Naive thymus-derived CD8-positive, alpha-beta T cell (primary cell): ENCODE measurements around the gene HOXD11. TPM values are rescaled to one million over a fixed set of nuclear protein-coding genes. Genes with fewer than 3 reads are reported as not detected.

ENCODE experiments used
- ATAC-seq, 2 donors: fragments of 150-1000 bp; cut with Tn5 transposase in 1 of 2; sonication (Bioruptor Pico), chemical (Tn5 transposase) in 1 of 2; 1 replicate in 1 of 2; 2 replicates in 1 of 2; pipeline ENCODE4 v1.10.0; 2021; ENCODE audit warnings: mild to moderate bottlenecking in 2 of 2, moderate library complexity in 2 of 2
- POLR2A ChIA-PET: fragments of 350-600 bp; sonication (Branson Sonifier 250); formaldehyde crosslinking; loops from one replicate; lab custom pipeline; 2021; ENCODE audit warnings: antibody characterized with exemption; lab: Charles Lee
- DNase-seq, 10 donors: peaks; one replicate each; pipeline versions ENCODE4 v3.0.0 to v3.0.0-alpha.2; 2020 to 2022
- H3K27ac Mint-ChIP-seq, 10 donors: one replicate each; pipeline ENCODE4 v1.8.0; 2020 to 2022; ENCODE audit warnings: mild to moderate bottlenecking in 10 of 10, mixed read lengths in 10 of 10, moderate library complexity in 4 of 10, inconsistent platforms in 1 of 10
- H3K27me3 Mint-ChIP-seq, 5 donors: one replicate each; pipeline ENCODE4 v1.8.0; 2021 to 2022; ENCODE audit warnings: mixed read lengths in 5 of 5
- H3K36me3 Mint-ChIP-seq, 3 donors: one replicate each; pipeline ENCODE4 v1.8.0; 2020 to 2022; ENCODE audit warnings: mixed read lengths in 3 of 3, mild to moderate bottlenecking in 2 of 3, inconsistent platforms in 1 of 3
- H3K4me1 Mint-ChIP-seq, 4 donors: one replicate each; pipeline ENCODE4 v1.8.0; 2021 to 2022; ENCODE audit warnings: mixed read lengths in 4 of 4
- H3K4me3 Mint-ChIP-seq, 10 donors: one replicate each; pipeline ENCODE4 v1.8.0; 2020 to 2022; ENCODE audit warnings: mild to moderate bottlenecking in 10 of 10, mixed read lengths in 10 of 10, moderate library complexity in 6 of 10, inconsistent platforms in 1 of 10
- H3K9me3 Mint-ChIP-seq, 9 donors: one replicate each; pipeline ENCODE4 v1.8.0; 2020 to 2022; ENCODE audit warnings: mixed read lengths in 9 of 9, mild to moderate bottlenecking in 3 of 9, inconsistent platforms in 1 of 9, moderate library complexity in 1 of 9
- polyA plus RNA-seq, 3 donors: library from polyadenylated mRNA; unstranded; fragments of 300-500 nt; fragmentation: Illumina TruSeq; gene quantifications; one replicate each; pipeline ENCODE4 v1.2.3, GENCODE V29; 2021
- total RNA-seq, 8 experiments: library from RNA in 2 of 8; stranded (reverse) in 2 of 8; gene quantifications; one replicate each; pipeline ENCODE4 v1.2.3 and lab custom pipeline; 2021 to 2026

The HOXD11 gene
- total and polyA plus RNA-seq, 5 experiments from 2014 or later: not detected

DNA sequence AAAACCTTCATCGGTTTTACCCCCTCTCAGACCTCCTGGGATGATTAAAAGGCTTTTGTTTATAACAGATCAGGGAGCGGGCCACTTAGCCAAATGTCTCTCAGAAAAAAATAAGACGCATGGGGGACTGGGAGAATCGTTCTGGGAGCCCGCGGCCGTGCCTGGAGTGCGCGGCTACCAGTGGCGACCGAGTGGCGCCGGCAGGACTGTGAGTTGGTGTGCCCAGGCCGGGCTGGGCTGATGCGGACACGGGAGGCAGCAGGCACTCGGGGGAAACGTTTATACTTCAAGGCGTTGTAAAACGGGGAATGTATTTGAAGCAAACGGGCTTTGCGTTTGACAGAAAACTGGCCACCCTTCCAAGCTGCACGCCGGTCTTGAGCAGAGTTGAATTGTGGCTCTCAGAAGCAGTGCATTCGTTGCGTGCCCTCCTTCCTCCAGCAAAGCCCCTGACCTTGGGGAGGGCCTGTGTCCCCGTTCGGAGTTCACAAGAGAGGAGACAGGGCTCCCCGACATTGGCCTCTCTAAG lies 4.8 kb downstream of the HOXD11 start:
- peak overlapping the region in 3 of 10 donors; percentile 8 to 85 (median 80) for H3K27ac Mint-ChIP-seq

DNA sequence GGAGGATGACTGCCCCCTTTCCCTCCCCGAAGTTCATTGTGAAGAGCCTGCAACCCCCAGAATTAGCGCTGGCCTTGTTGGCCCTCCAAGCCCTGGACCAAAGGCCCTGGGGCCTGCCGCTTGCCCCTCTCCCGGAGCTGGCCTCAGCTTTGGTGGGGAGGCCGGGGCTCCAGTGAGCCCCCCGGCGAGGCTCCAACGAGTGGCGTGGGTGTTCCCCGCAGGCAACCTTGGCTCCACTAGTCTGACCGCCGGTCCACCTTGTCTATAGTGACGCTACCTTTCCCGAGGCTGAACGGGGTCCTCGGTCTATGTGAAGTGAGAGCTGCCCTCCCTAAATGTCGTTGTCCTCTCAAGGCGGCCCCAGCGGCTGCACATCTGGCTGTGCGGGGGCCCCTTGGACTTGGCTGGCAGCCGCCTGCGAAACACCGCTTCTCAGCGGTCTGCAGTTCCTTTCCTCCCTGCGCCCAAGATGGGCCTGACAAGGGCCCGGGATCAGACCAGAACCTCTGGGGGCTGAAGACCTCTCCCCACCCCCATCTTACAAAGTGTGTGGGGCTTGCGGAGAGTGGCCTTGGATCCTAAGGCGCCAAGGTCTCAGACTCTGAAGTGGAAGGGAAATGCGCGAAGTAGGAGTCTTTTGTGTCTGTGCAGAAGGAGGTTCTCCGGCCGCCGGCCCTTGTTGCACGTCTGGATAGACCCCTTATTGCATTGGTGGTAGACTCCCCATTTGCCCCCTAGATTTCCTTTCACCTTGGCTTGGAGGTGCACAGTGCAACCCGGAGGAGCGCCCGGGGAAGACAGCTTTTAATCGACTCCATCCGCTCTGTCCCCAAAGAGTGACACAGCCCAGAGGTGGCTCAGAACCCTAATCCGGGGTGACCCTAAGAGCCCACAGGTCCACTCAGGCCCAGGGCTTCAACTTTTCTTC lies 5.6 kb downstream of the HOXD11 start:
- H3K36me3 Mint-ChIP-seq: peaks cover 6 to 42% (median 6%) of the 10 kb centered on the region in 3 donors
- peak overlapping the region in 5 of 10 donors; percentile 34 to 58 (median 45) for H3K4me3 Mint-ChIP-seq
- DNase-seq: no peak
- POLR2A ChIA-PET: interaction anchor here (0.7 to 1.6 kb wide), 2 partner anchors 30 to 770 kb away, joined by 4 read pairs; no protein-coding TSS in a partner anchor
- peaks cover 48 to 92% (median 75%) of the 10 kb centered on the region in 5 donors for H3K27me3 Mint-ChIP-seq
- H3K27ac Mint-ChIP-seq: peak overlapping the region in 2 of 10 donors; percentile 85 to 91
- H3K9me3 Mint-ChIP-seq: peaks cover 0 to 64% (median 14%) of the 10 kb centered on the region in 9 donors
- no peak for ATAC-seq
- peaks cover 5 to 17% (median 7%) of the 10 kb centered on the region in 4 donors for H3K4me1 Mint-ChIP-seq

More for the DNA sequence above, 4.8 kb downstream of the HOXD11 start:
- H3K36me3 Mint-ChIP-seq: peaks cover 2 to 40% (median 6%) of the 10 kb centered on the region in 3 donors
- peaks cover 44 to 85% (median 73%) of the 10 kb centered on the region in 5 donors for H3K27me3 Mint-ChIP-seq
- ATAC-seq (no peak), DNase-seq (no peak)
- peaks cover 7 to 17% (median 10%) of the 10 kb centered on the region in 4 donors for H3K4me1 Mint-ChIP-seq
- peaks cover 0 to 60% (median 13%) of the 10 kb centered on the region in 9 donors for H3K9me3 Mint-ChIP-seq
- H3K4me3 Mint-ChIP-seq: peak overlapping the region in 3 of 10 donors; percentile 33 to 45 (median 34)
- POLR2A ChIA-PET: interaction anchor here (0.7 kb wide), 1 partner anchor 771 kb away, joined by 4 read pairs; no protein-coding TSS in a partner anchor

DNA sequence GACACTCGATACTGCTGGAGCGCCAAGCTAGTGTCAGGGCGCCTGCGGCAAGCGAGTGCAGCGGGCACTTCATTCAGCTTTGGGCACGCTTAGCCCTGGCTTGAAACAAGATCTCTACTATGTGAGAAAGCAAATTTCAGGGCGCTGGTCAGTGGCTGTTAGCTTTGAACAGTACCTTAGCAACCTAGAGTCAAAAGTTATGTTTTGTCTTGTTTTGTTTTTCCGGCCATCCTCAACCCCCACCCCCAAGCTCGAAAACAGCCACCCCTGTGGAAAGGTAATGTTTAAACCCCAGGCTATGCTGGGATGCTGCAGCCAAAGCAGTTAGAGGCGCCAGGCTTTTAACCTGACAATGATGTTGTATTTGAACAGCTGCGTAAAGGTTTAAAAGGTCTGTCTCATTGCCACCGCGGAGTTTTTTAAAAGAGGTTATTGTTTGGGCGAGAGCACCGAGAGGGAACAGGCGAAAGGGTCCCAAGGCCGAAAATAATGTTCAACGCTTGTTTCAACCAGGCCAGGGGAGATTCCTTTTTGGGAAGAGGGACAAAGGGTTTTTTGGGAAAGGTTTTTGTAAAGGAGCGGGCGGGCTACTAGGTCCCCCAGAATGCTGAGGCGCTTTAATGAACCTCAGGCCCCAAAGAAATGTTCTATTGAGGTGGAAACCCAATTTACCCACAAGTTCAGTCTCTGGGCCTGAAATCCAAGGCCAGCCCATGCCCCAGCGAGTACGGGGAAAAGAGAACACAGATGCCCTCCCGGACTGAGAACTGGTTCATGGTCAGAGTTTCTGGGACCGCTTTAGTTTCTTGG lies 7.2 kb downstream of the HOXD11 start:
- ATAC-seq (no peak), DNase-seq (no peak)
- peaks cover 1 to 13% (median 8%) of the 10 kb centered on the region in 4 donors for H3K4me1 Mint-ChIP-seq
- peak overlapping the region in 1 of 10 donors; percentile 29 for H3K4me3 Mint-ChIP-seq
- peaks cover 0 to 66% (median 19%) of the 10 kb centered on the region in 9 donors for H3K9me3 Mint-ChIP-seq
- peak overlapping the region in 1 of 10 donors; percentile 7 for H3K27ac Mint-ChIP-seq
- POLR2A ChIA-PET: interaction anchor here (1.6 kb wide), 1 partner anchor 32 kb away, joined by 4 read pairs; no protein-coding TSS in a partner anchor
- H3K27me3 Mint-ChIP-seq: peaks cover 59 to 98% (median 84%) of the 10 kb centered on the region in 5 donors
- peaks cover 8 to 43% (median 9%) of the 10 kb centered on the region in 3 donors for H3K36me3 Mint-ChIP-seq

DNA sequence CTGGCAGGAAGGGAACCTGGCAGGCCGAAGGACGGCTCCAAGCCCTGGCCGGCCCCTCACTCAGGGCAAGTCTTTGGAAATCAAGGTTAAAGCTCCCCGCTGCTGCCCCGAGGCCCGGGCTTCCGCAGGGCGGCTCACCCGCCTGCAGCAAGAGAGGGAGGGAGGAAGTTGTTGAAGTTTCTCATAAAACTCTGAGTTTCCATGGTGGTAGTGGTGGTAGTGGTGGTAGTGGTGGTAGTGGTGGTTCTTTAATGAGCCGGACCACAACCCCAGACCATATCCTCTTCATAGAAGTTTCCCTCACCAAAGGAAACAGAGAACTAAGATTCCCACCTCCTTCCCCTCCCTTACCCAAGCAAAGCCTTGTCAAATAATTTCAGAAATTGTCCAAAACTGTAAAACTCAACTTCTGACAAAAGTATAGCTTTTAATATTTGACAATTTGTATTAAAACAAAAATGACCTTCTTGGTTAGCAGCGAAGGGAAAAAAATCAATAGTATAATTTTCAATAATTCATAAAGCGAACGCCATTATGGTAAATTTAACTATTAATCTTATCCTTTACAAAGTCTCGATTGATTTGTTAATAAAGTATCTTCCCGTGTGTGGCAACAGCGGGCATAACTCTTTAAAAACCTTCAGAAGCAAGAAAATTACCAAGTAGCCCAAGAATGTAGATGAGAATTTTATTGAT lies 8.0 kb downstream of the HOXD11 start:
- Mint-ChIP-seq H3K27me3 (peaks cover 59 to 98% (median 85%) of the 10 kb centered on the region in 5 donors), H3K36me3 (peaks cover 5 to 35% (median 8%) of the 10 kb centered on the region in 3 donors), H3K4me1 (peaks cover 0 to 11% (median 7%) of the 10 kb centered on the region in 4 donors), H3K27ac (no peak overlapping the region), H3K9me3 (peaks cover 0 to 64% (median 21%) of the 10 kb centered on the region in 9 donors), H3K4me3 (no peak overlapping the region)
- no peak for ATAC-seq
- POLR2A ChIA-PET: no interaction called here
- no peak for DNase-seq

DNA sequence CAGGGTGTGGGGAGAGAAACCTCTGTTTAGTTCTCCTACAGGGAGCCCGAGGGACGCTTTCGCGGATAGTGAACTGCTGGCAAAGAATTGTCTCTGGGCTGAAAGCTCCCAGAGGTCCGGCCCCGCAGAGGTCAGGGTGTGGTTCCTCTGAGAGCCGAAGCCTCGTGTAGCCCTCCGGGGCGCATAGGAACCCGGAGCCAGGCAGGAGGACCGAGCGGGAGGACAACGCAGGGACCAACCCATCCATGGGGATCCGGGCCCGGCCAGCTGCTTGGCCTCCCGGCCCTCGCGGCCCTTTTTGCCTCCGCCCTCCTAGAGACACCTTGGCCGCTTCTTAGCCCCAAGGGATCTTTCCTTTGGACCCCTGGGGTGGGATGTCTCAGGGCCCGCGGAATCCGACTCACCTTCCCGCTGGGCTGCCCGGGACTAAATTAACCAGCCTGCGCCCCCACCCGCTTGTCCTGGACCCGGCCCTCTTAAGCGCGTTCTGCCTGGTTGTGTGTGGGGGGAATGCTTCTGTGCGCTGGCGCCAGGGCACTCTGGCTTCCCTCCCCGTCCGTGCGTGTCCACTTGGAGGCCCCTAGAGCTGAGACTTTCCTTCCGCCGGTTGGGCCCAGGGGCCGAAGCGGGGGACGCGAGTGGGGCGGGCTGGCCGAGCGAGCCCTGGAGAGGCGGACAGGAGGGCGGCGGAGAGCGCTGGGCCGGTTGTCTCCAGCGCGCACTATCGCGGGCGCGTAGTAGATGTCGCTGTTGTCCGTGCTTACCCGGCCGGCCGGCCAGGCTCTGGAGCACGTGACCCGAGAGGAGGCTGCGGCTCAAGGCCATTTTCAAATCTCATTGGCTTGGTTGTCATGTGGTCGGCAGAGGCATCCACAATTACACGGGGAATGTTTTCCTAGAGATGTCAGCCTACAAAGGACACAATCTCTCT lies 9.1 kb downstream of the HOXD11 start, which contains the start of gene HOXD10:
Gene HOXD10 (plus strand): TSS at position 896 of the 931 bp plus-strand sequence. CDS start 56 bp downstream, outside the sequence.
- peak within 1 kb of the TSS in 1 of 10 donors; percentile 25 for H3K4me3 Mint-ChIP-seq
- peak within 1 kb of the TSS in 1 of 10 donors; percentile 82 for H3K27ac Mint-ChIP-seq
- peaks cover 59 to 98% (median 85%) of the 10 kb centered on the region in 5 donors for H3K27me3 Mint-ChIP-seq

DNA sequence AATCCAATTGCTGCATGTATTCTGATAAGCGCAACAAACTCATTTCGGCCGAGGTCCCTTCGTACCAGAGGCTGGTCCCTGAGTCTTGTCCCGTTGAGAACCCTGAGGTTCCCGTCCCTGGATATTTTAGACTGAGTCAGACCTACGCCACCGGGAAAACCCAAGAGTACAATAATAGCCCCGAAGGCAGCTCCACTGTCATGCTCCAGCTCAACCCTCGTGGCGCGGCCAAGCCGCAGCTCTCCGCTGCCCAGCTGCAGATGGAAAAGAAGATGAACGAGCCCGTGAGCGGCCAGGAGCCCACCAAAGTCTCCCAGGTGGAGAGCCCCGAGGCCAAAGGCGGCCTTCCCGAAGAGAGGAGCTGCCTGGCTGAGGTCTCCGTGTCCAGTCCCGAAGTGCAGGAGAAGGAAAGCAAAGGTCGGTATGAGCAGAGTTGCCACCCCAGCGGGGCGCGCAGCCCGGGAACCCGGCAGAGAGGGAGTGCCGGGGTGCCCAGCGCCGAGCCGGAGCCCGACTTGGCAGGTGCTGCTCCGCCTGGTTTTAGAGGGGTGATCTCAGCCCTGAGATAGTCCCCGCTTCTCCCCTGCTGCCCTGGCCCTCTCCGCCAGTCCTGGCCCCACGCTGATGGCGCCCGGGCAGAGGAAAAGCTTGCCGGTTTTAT lies 10.2 kb downstream of the HOXD11 start:
- POLR2A ChIA-PET: no interaction called here
- peak overlapping the region in 1 of 10 donors; percentile 82 for H3K27ac Mint-ChIP-seq

More for the DNA sequence above, 9.1 kb downstream of the HOXD11 start, which contains the start of gene HOXD10:
- peaks cover 0 to 9% (median 7%) of the 10 kb centered on the region in 4 donors for H3K4me1 Mint-ChIP-seq
- DNase-seq (no peak), ATAC-seq (no peak)
- POLR2A ChIA-PET: no interaction called here
- peaks cover 7 to 30% (median 8%) of the 10 kb centered on the region in 3 donors for H3K36me3 Mint-ChIP-seq
- H3K9me3 Mint-ChIP-seq: peaks cover 0 to 67% (median 21%) of the 10 kb centered on the region in 9 donors

DNA sequence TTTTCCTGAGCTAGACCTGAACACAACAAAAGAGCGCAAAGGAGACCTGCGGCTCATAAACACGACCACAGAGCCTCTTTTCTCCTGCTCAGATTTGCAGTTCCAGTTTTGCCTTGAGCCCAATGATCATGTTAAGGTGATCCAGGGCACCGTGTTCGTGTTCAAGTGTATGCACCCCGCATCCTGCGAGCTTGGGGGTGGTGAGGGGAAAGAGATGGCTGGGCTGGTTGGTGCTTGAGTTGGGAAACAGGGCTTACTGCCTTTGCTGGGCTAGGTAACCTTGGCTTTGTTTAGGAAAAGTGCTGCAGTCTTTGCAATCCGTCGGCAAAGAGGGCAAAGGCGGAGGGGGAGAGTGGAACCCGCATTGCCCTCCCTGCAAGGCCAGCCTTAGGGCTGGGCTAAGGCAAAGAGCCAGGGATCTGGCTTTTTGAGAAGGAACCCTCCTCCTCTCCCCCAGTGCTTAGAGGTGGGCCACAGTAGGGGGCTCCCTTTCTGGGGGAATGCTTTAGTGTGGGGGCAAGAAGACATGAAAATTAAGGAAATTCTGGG lies 10.8 kb downstream of the HOXD11 start:
- Mint-ChIP-seq H3K4me3 (peak overlapping the region in 2 of 10 donors; percentile 26 to 40), H3K27ac (peak overlapping the region in 3 of 10 donors; percentile 53 to 91 (median 58)), H3K9me3 (peaks cover 0 to 61% (median 21%) of the 10 kb centered on the region in 9 donors), H3K27me3 (peaks cover 57 to 88% (median 75%) of the 10 kb centered on the region in 5 donors), H3K36me3 (peaks cover 6 to 30% (median 8%) of the 10 kb centered on the region in 3 donors), H3K4me1 (peaks cover 2 to 8% (median 7%) of the 10 kb centered on the region in 4 donors)
- POLR2A ChIA-PET: no interaction called here
- DNase-seq (no peak), ATAC-seq (no peak)

More for the DNA sequence above, 10.2 kb downstream of the HOXD11 start:
- DNase-seq (no peak), ATAC-seq (no peak)
- Mint-ChIP-seq H3K36me3 (peaks cover 6 to 30% (median 8%) of the 10 kb centered on the region in 3 donors), H3K9me3 (peaks cover 0 to 64% (median 21%) of the 10 kb centered on the region in 9 donors), H3K27me3 (peaks cover 57 to 94% (median 79%) of the 10 kb centered on the region in 5 donors), H3K4me1 (peaks cover 0 to 8% (median 6%) of the 10 kb centered on the region in 4 donors), H3K4me3 (no peak overlapping the region)

DNA sequence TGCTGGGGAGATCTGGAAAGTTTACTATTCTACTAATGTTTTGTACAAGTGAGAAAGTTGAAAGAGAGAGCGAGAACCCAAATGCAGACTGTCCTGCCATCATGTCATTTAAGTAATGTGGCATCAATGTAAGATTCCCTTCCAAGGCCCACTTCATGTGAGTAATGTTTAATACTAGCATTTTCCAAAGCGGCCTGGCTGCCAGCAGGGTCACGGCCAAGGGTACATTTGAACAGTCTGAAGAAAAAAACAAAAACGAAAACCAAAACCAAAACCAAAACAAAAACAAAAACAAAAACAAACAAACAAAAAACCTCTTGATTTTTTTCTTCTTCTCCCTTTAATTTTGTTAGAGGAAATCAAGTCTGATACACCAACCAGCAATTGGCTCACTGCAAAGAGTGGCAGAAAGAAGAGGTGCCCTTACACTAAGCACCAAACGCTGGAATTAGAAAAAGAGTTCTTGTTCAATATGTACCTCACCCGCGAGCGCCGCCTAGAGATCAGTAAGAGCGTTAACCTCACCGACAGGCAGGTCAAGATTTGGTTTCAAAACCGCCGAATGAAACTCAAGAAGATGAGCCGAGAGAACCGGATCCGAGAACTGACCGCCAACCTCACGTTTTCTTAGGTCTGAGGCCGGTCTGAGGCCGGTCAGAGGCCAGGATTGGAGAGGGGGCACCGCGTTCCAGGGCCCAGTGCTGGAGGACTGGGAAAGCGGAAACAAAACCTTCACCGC lies 11.7 kb downstream of the HOXD11 start:
- no peak for DNase-seq
- H3K27ac Mint-ChIP-seq: peak overlapping the region in 2 of 10 donors; percentile 58 to 78
- POLR2A ChIA-PET: no interaction called here

More for the DNA sequence above, 11.7 kb downstream of the HOXD11 start:
- peaks cover 6 to 23% (median 8%) of the 10 kb centered on the region in 3 donors for H3K36me3 Mint-ChIP-seq
- peaks cover 0 to 53% (median 19%) of the 10 kb centered on the region in 9 donors for H3K9me3 Mint-ChIP-seq
- H3K4me3 Mint-ChIP-seq: peak overlapping the region in 1 of 10 donors; percentile 71
- peaks cover 6 to 14% (median 10%) of the 10 kb centered on the region in 4 donors for H3K4me1 Mint-ChIP-seq
- H3K27me3 Mint-ChIP-seq: peaks cover 53 to 85% (median 70%) of the 10 kb centered on the region in 5 donors
- ATAC-seq: no peak
